GM12892 (cell line): Measurements from ENCODE around the gene DOCK2.

Experiments used
- POLR2A ChIP-seq: IDR thresholded peaks from 2 replicates; pipeline ENCODE4 v1.6.1; 2011; ENCODE audit warnings: low read depth, low read length, control low read depth
- POLR2AphosphoS5 ChIP-seq: IDR thresholded peaks from 2 replicates; pipeline ENCODE4 v1.6.1; 2011; ENCODE audit warnings: low read depth, low read length, control low read depth
- TAF1 ChIP-seq: IDR thresholded peaks from 2 replicates; pipeline ENCODE4 v1.6.1; 2011; ENCODE audit warnings: low read depth, mild to moderate bottlenecking, control low read depth, low read length, borderline replicate concordance

DNA sequence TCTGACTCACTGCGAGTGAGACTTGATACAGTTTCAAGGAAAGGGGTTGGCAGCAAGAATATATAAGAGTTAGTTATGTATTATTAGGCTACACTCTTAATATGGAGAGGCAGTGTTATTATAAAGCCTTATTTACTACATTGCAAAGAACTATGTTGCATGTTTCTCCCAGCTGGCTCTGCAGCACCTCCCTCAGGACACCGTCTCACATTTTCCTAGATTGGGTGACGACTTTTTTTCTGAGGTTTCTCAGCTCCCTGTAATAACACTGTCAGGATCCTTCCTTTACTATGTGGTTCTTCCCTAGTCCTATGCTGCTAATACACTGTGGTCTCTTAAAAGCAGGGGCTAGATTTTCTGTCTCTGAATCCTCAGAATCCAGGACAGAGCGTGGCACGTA is 189.5 kb downstream of the DOCK2 start:
- TF ChIP-seq TAF1, result no peak
- no peak for TF ChIP-seq POLR2AphosphoS5
- no peak for TF ChIP-seq POLR2A
